Natural killer cell treated with Interleukin-12 subunit alpha and Interleukin-12 subunit beta and Interleukin-15 and Interleukin-18, amount 100 ng/mL, for 72 hours (primary cell): ENCODE results near the gene HLA-G. TPM values are rescaled to one million over a fixed set of nuclear protein-coding genes. Genes with fewer than 3 reads are reported as not detected.

Experiments
- ATAC-seq, 2 donors: fragments of 150-1000 bp; cut with Tn5 transposase in 1 of 2; sonication (Bioruptor Pico), chemical (Tn5 transposase) in 1 of 2; 2 replicates each; pipeline ENCODE4 v1.10.0; 2021
- DNase-seq: peaks from one replicate; pipeline ENCODE4 v3.0.0; 2022; ENCODE audit warnings: low spot score
- H3K27ac Mint-ChIP-seq, 2 donors: 1 replicate in 1 of 2; 2 replicates in 1 of 2; pipeline ENCODE4 v1.8.0; 2022; ENCODE audit warnings: mixed read lengths in 2 of 2, mild to moderate bottlenecking in 1 of 2, moderate library complexity in 1 of 2
- H3K27me3 Mint-ChIP-seq, 2 donors: 1 replicate in 1 of 2; 2 replicates in 1 of 2; pipeline ENCODE4 v1.8.0; 2022; ENCODE audit warnings: mixed read lengths in 2 of 2
- H3K36me3 Mint-ChIP-seq: one replicate; pipeline ENCODE4 v1.8.0; 2022; ENCODE audit warnings: mixed read lengths
- H3K4me1 Mint-ChIP-seq, 2 donors: 1 replicate in 1 of 2; 2 replicates in 1 of 2; pipeline ENCODE4 v1.8.0; 2022; ENCODE audit warnings: low read depth in 2 of 2, mixed read lengths in 2 of 2, mild to moderate bottlenecking in 1 of 2
- H3K4me3 Mint-ChIP-seq: one replicate; pipeline ENCODE4 v1.8.0; 2022; ENCODE audit warnings: mixed read lengths
- H3K9me3 Mint-ChIP-seq: 2 replicates; pipeline ENCODE4 v1.8.0; 2022; ENCODE audit warnings: mixed read lengths
- total RNA-seq, 2 donors: library from RNA; stranded (reverse); gene quantifications; one replicate each; pipeline ENCODE4 v1.2.3, GENCODE V29; 2022

Gene HLA-G
- total RNA-seq, 2 donors from 2014 or later: 2.8 to 3.3 TPM

DNA sequence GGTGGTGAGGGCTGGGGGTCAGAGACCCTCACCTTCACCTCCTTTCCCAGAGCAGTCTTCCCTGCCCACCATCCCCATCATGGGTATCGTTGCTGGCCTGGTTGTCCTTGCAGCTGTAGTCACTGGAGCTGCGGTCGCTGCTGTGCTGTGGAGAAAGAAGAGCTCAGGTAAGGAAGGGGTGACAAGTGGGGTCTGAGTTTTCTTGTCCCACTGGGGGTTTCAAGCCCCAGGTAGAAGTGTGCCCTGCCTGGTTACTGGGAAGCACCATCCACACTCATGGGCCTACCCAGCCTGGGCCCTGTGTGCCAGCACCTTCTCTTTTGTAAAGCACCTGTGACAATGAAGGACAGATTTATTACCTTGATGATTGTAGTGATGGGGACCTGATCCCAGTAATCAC is 2.1 kb downstream of the HLA-G start:
- peaks cover 6 to 11% of the 10 kb centered on the region in 2 donors for H3K4me1 Mint-ChIP-seq
- H3K27me3 Mint-ChIP-seq: peaks cover 54 to 59% of the 10 kb centered on the region in 2 donors
- no peak for DNase-seq
- H3K4me3 Mint-ChIP-seq: no peak overlapping the region
- no peak for ATAC-seq
- no peaks in the 10 kb centered on the region for H3K36me3 Mint-ChIP-seq
- H3K27ac Mint-ChIP-seq: no peak overlapping the region
- H3K9me3 Mint-ChIP-seq: no peaks in the 10 kb centered on the region

DNA sequence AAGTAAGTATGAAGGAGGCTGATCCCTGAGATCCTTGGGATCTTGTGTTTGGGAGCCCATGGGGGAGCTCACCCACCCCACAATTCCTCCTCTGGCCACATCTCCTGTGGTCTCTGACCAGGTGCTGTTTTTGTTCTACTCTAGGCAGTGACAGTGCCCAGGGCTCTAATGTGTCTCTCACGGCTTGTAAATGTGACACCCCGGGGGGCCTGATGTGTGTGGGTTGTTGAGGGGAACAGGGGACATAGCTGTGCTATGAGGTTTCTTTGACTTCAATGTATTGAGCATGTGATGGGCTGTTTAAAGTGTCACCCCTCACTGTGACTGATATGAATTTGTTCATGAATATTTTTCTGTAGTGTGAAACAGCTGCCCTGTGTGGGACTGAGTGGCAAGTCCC is 2.8 kb downstream of the HLA-G start:
- H3K4me1 Mint-ChIP-seq: peaks cover 6 to 11% of the 10 kb centered on the region in 2 donors
- ATAC-seq (no peak), DNase-seq (no peak)
- no peak overlapping the region for H3K27ac Mint-ChIP-seq
- no peaks in the 10 kb centered on the region for H3K9me3 Mint-ChIP-seq
- H3K4me3 Mint-ChIP-seq: no peak overlapping the region
- H3K36me3 Mint-ChIP-seq: no peaks in the 10 kb centered on the region
- peaks cover 58 to 63% of the 10 kb centered on the region in 2 donors for H3K27me3 Mint-ChIP-seq

DNA sequence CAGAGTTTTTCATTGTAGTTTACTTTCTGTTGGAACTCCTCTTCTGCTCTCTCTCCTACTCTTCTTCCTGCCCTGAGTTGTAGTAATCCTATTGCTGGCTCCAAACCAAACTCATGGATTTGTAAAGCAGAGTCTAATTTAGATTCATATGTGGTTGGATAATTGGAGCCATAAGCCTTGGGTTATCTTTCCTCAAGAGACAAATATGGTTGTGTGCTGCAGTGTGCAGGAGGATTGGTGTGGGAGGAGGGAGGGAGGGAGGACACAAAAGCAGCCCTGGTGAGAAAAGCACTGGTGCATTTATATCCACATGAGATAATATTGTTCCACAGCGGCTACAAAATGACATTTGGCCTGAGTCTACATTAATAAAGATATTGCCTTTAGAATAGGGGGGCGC is 4.2 kb downstream of the HLA-G start:
- Mint-ChIP-seq H3K4me3 (no peak overlapping the region), H3K4me1 (peaks cover 6 to 11% of the 10 kb centered on the region in 2 donors), H3K9me3 (no peaks in the 10 kb centered on the region), H3K27ac (no peak overlapping the region), H3K36me3 (no peaks in the 10 kb centered on the region), H3K27me3 (peaks cover 59 to 62% of the 10 kb centered on the region in 2 donors)
- no peak for DNase-seq
- no peak for ATAC-seq

DNA sequence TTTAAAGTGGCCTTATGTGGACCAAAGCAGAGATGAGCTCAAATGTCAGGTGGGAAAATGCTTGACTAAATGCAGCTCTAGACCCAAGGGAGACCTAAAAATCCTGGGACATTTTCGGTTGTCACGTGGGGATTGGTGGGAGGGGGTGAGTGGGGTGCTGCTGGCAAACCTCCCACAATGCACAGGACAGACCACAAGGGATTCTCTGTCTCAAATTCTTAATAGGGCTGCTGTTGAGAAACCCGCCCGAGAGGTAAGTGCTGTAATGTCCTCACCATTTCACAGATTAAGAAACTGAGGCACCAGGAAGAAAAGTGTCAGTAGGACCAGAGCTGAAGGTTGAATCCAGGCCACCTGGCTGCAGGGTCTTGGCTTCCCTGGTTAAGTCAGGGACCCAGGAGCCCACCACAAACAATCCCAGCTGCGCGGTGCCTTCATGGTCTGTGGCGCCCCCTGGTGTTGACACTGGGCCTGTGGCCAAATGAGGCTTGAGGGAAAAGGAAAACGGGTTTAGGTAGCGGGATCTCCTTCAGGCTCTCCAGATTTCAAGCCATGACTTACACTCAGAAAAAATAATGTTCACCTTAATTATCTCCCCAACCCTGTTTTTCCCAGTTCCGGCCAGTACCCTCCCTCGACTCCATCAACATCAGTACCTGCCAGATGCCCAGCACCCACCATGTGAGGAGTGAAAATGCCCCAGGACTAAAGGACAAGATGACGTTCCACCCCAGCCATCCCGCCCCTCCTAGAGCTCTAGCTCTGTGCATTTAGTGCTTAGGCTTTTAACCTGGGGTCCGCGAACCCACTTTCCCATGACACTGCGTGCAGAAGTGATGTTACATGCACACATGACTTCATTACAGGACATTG is 7.2 kb downstream of the HLA-G start:
- H3K4me1 Mint-ChIP-seq: peaks cover 6% of the 10 kb centered on the region in 2 donors
- H3K4me3 Mint-ChIP-seq: no peak overlapping the region
- no peaks in the 10 kb centered on the region for H3K9me3 Mint-ChIP-seq
- H3K27ac Mint-ChIP-seq: no peak overlapping the region
- H3K36me3 Mint-ChIP-seq: no peaks in the 10 kb centered on the region
- no peak for DNase-seq
- peaks cover 64 to 76% of the 10 kb centered on the region in 2 donors for H3K27me3 Mint-ChIP-seq
- peak; percentile 48 to 70 for ATAC-seq

DNA sequence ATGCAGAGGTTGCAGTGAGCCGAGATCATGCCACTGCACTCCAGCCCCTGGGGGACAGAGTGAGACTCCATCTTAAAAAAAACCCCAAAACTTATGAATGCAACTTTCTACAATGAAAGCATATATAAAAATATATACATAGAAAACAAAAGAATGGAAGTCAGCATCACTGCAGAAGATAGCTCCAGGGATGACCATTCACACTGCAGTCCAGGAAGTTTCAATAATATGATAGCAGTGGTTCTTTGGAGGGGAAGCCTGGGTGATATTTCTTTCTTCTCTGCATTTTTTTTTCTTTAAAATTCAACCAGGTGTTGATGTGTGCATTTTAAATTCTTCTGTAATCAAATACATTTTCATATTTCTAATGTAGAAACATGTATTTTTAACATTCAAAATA is 12.3 kb downstream of the HLA-G start:
- H3K27ac Mint-ChIP-seq: no peak overlapping the region
- ATAC-seq (no peak), DNase-seq (no peak)
- no peaks in the 10 kb centered on the region for H3K9me3 Mint-ChIP-seq
- no peak overlapping the region for H3K4me3 Mint-ChIP-seq
- H3K27me3 Mint-ChIP-seq: peaks cover 37 to 64% of the 10 kb centered on the region in 2 donors
- no peaks in the 10 kb centered on the region for H3K4me1 Mint-ChIP-seq
- H3K36me3 Mint-ChIP-seq: peaks cover 8% of the 10 kb centered on the region

DNA sequence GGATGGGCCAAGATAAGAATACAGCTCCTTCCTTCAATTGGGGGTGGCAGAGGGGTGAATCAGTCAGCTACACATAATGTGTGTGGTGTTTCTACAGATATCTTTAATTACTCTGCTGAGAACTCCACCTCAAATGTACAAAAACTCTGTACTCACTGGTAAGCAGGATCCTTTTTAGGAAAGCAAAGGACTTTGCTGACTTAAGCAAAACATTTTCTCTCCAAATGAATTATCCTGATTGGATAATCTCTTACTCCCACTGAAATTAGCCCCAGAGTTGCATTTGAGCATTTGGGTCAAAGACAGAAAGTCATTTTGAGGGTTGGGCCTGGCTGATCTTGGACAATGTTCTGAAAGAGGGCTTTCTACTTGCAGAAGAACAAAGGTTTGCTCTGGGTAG is 13.4 kb downstream of the HLA-G start:
- H3K36me3 Mint-ChIP-seq: peaks cover 8% of the 10 kb centered on the region
- DNase-seq: no peak
- H3K4me3 Mint-ChIP-seq: no peak overlapping the region
- no peak overlapping the region for H3K27ac Mint-ChIP-seq
- H3K4me1 Mint-ChIP-seq: no peaks in the 10 kb centered on the region
- no peak for ATAC-seq
- peaks cover 35 to 64% of the 10 kb centered on the region in 2 donors for H3K27me3 Mint-ChIP-seq
- H3K9me3 Mint-ChIP-seq: no peaks in the 10 kb centered on the region

DNA sequence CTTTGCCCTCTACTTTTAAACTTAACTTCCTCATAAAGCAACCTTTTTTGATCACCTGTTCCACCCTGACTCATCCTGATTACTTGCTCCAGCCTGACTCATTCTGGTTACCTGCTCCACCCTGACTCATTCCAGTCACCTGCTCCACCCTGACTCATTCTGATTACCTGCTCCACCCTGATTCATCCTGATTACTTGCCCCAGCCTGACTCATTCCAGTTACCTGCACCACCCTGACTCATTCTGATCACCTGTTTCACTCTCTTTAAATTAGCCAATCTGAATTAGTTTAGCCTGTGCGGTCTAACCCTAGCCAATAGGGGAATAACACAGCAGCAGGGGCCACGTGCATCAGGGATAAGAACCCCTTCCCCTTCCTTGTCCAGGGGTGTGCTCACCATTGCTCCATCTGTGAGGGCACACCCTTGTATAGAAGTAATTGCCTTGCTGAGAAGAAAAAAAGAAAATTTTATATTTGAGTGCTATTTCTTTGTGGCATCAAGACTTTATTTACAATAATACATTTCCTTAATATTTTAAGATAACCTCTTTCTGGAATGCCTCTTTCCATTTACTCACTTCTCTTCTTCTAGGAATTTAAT is 17.9 kb downstream of the HLA-G start:
- Mint-ChIP-seq H3K27ac (no peak overlapping the region), H3K27me3 (peaks cover 35 to 70% of the 10 kb centered on the region in 2 donors), H3K4me3 (no peak overlapping the region), H3K4me1 (peaks cover 8 to 13% of the 10 kb centered on the region in 2 donors), H3K9me3 (no peaks in the 10 kb centered on the region), H3K36me3 (peaks cover 8% of the 10 kb centered on the region)
- DNase-seq (no peak), ATAC-seq (peak; percentile 40 to 52)

DNA sequence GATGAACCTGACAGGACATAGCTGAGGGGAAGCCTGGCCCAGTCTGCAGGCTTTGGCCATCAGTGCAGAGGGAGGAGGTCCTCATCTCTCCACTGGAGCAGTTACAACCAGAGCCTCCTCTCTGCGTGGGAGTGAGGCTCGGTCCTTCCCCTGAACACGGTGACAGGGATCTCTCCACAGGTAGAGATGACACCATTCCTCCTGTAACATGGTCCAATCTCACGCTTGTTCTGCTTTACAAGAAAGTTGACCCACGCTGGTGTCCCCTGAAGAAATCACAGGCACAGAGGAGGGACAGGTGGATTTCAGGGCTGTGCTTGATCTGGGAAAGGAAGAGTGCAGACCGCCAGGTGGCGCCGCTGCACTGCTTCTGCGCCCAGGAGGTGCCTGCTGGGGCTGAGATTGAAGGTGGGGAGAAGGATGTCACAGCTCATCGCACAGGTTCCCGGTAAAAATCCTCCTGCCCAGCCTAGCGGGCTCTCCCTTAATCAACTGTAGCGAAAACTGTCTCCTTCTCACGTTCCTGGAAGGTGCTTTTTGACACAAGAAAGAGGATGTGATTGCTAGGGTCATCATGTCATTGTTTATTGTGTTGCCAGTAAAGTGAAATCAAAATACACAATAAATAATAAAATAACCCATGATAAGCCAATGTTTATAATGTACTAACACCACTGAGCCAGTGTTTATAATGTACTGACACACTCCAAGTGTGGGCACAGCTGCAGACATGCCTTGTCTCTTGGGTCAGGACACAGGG is 20.4 kb downstream of the HLA-G start:
- DNase-seq: peak; percentile 80
- H3K9me3 Mint-ChIP-seq: no peaks in the 10 kb centered on the region
- no peak overlapping the region for H3K4me3 Mint-ChIP-seq
- ATAC-seq: peak; percentile 80 to 82
- H3K27me3 Mint-ChIP-seq: peaks cover 42 to 57% of the 10 kb centered on the region in 2 donors
- H3K27ac Mint-ChIP-seq: no peak overlapping the region
- no peaks in the 10 kb centered on the region for H3K36me3 Mint-ChIP-seq
- peaks cover 8 to 13% of the 10 kb centered on the region in 2 donors for H3K4me1 Mint-ChIP-seq

DNA sequence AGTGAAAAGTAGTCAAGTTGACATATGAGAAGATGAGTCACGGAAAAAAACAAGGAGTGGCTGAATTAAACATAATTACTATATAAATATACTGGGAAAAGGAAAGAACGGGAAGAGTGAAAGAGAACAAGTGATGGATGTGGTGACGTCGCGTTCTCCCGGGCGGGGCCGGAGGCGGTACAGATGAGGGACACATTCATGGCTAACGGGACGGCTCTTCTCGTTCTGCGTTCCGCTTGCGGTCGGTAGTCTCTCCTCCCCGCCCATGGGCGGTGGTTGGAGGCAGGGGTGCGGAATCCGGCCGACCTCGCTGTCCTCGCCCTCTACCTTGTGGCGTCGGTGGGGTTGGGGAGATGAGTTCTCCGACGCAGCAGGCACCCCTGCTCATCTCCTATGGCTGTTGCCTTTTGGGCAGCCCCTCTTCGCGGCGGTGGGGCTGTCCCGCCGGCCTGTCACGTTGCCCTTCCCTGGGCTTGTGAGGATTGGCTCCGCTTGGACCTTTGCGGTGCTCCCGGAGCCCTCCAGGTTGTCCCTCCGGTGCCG is 22.5 kb downstream of the HLA-G start:
- peaks cover 9 to 13% of the 10 kb centered on the region in 2 donors for H3K4me1 Mint-ChIP-seq
- peak; percentile 67 for DNase-seq
- no peaks in the 10 kb centered on the region for H3K36me3 Mint-ChIP-seq
- ATAC-seq: peak; percentile 78 to 82
- H3K27me3 Mint-ChIP-seq: peaks cover 41 to 42% of the 10 kb centered on the region in 2 donors
- H3K27ac Mint-ChIP-seq: no peak overlapping the region
- no peaks in the 10 kb centered on the region for H3K9me3 Mint-ChIP-seq
- H3K4me3 Mint-ChIP-seq: peak overlapping the region; percentile 65

DNA sequence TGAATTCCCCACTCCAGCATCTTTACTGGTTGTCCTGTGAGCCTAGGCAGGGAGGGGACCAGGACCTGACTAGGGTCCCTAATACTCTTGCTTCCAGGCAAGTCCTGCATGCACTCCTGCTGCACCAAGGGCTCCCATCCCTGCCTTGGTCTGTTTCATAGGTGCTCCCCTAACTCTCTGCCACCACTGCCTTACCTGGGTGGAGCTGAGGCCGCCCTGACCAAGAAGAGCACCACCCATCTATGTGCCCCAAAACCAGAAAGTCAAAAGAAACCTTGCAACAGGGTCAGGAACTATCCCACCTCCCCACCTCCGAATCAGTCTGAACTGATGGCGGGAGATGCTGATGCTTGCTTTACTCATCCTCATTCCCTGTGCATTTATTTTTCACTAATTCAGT is 23.6 kb downstream of the HLA-G start:
- H3K27me3 Mint-ChIP-seq: peaks cover 39 to 41% of the 10 kb centered on the region in 2 donors
- H3K4me3 Mint-ChIP-seq: no peak overlapping the region
- no peaks in the 10 kb centered on the region for H3K36me3 Mint-ChIP-seq
- no peak for DNase-seq
- peaks cover 13 to 17% of the 10 kb centered on the region in 2 donors for H3K4me1 Mint-ChIP-seq
- H3K9me3 Mint-ChIP-seq: no peaks in the 10 kb centered on the region
- no peak overlapping the region for H3K27ac Mint-ChIP-seq
- ATAC-seq: no peak

DNA sequence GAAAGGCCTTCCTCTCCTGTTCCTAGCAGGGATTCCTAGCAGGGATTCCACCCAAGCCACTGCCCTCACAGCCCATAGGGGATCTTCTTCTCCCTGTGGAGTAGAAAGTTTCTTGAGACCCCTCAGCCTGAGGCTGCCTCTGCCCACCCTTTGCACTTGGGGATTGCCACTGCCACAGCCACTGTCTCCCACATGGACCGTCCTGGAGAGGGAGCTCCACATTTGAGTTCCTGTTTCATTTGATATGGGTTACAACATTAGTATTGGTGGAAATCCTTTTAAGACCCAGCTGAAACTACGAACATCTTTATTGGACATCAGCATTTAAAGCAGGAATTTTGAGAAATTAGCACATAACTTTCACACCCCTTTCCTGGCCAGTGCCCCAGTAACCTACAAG is 25.6 kb downstream of the HLA-G start:
- Mint-ChIP-seq H3K27ac (no peak overlapping the region), H3K27me3 (peaks cover 39 to 41% of the 10 kb centered on the region in 2 donors), H3K9me3 (no peaks in the 10 kb centered on the region), H3K36me3 (no peaks in the 10 kb centered on the region), H3K4me1 (peaks cover 13% of the 10 kb centered on the region in 2 donors), H3K4me3 (no peak overlapping the region)
- no peak for ATAC-seq
- DNase-seq: no peak

DNA sequence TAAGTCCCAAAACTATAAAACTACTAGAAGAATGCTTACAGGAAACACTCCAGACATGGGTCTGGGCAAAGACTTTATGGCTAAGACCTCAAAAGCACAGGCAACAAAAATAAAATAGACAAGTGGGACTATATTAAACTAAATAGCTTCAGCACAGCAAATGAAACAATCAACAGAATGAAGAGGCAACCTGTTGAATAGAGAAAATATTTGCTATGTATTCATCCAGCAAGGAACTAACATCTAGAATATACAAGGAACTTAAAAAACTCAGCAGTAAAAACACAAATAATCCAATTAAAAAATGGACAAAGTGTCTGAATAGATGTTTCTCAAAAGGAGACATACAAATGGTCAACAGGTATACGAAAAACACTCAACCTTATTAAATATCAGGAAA is 30.4 kb downstream of the HLA-G start:
- Mint-ChIP-seq H3K9me3 (no peaks in the 10 kb centered on the region), H3K4me1 (peaks cover 4 to 5% of the 10 kb centered on the region in 2 donors), H3K4me3 (no peak overlapping the region), H3K27me3 (peaks cover 25 to 31% of the 10 kb centered on the region in 2 donors), H3K36me3 (no peaks in the 10 kb centered on the region), H3K27ac (no peak overlapping the region)
- no peak for ATAC-seq
- no peak for DNase-seq

DNA sequence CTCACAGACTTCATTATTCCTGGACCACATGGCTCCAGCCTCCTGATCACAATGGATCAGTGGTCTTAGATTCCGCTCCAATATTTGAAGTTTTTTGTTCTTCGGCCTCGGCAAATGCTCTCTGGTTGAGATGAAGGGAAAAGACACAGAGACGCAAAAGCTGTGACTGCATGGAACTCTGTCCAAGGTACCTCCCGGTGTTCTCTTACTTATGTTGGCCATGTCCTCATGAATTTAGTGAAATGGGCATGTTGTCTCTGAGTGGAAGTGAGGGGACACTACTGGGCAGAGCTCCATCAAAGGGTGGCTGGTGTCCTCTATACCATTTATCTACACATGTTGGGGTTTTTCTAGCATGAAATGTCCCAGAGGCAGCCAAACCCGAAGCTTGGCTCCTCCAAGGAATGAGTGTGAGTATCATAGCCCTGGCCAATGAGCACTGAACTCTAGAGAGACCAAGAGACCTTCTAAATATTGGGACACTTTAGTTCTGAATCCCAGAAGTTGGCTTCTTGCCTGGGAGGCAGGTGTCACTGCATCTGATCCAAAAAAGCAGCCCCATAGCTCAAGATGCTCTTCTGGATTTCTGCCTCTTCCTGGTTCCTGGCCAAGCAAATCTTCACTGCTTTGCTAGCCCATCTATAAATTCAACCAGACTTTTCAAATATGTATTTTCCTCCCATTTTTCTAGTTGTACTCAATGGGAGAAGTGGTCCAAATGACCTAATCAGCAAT is 34.1 kb downstream of the HLA-G start:
- no peaks in the 10 kb centered on the region for H3K9me3 Mint-ChIP-seq
- ATAC-seq (no peak), DNase-seq (no peak)
- H3K36me3 Mint-ChIP-seq: no peaks in the 10 kb centered on the region
- peaks cover 32 to 37% of the 10 kb centered on the region in 2 donors for H3K27me3 Mint-ChIP-seq
- no peak overlapping the region for H3K4me3 Mint-ChIP-seq
- H3K27ac Mint-ChIP-seq: no peak overlapping the region
- H3K4me1 Mint-ChIP-seq: no peaks in the 10 kb centered on the region
